Tibial nerve (tissue), 4 donors: Measurements from ENCODE around the gene IQCF2. TPM values are rescaled to one million over a fixed set of nuclear protein-coding genes. Genes with fewer than 3 reads are reported as not detected.

Experiments
- small RNA-seq: library from RNA; depleted of rRNA; stranded (forward); fragments of <200 nt; gene quantifications from one replicate; pipeline ENCODE3, GENCODE V24; 2016
- total RNA-seq, 4 donors: library from RNA; depleted of rRNA; stranded (reverse); fragments of >200 nt; gene quantifications; one replicate each; pipeline ENCODE4 v1.1.0, GENCODE V29; 2016

IQCF2 gene
- total RNA-seq, 4 donors from 2014 or later: not detected

Small RNAs within 50 kb of the gene (small RNA-seq; reads per million reads assigned to genes)
- gene RN7SL504P: not detected

Other genes starting within 250 kb of the IQCF2 start
- gene TEX264, start 190.4 kb upstream of the IQCF2 start, total RNA-seq: 10 to 100 TPM; 68.8 to 80.0 (median 73.2) TPM
- gene GRM2, start 154.5 kb upstream of the IQCF2 start, total RNA-seq: 1 to 10 TPM in 2 of 4 donors, under 1 TPM in 2; 0.59 to 2.6 (median 0.91) TPM
- gene IQCF6, start 82.4 kb upstream of the IQCF2 start, total RNA-seq: not detected
- not detected for gene IQCF5, start 14.0 kb downstream of the IQCF2 start, total RNA-seq
- gene IQCF1, start 41.7 kb downstream of the IQCF2 start, total RNA-seq: not detected
- gene RRP9, start 80.3 kb downstream of the IQCF2 start, total RNA-seq: 10 to 100 TPM; 14.9 to 32.9 (median 21.3) TPM
- 10 to 100 TPM; 19.9 to 55.9 (median 40.6) TPM for gene PARP3, start 80.7 kb downstream of the IQCF2 start, total RNA-seq
- 1 to 10 TPM in 1 of 4 donors, under 1 TPM in 1, not detected in 2; 0.87 to 1.0 TPM for gene GPR62, start 93.8 kb downstream of the IQCF2 start, total RNA-seq
- 1,000 to 10,000 TPM in 2 of 4 donors, 100 to 1,000 TPM in 2; 838 to 1,216 (median 1,000) TPM for gene PCBP4, start 105.8 kb downstream of the IQCF2 start, total RNA-seq
- 10 to 100 TPM; 37.5 to 61.4 (median 50.0) TPM for gene ABHD14B, start 112.4 kb downstream of the IQCF2 start, total RNA-seq
- gene ABHD14A, start 113.4 kb downstream of the IQCF2 start, total RNA-seq: 10 to 100 TPM; 20.1 to 52.7 (median 22.6) TPM
- 10 to 100 TPM; 32.2 to 61.0 (median 45.6) TPM for gene ACY1, start 121.9 kb downstream of the IQCF2 start, total RNA-seq
- 1,000 to 10,000 TPM in 3 of 4 donors, 100 to 1,000 TPM in 1; 809 to 1,472 (median 1,336) TPM for gene RPL29, start 134.3 kb downstream of the IQCF2 start, total RNA-seq
- gene DUSP7, start 195.0 kb downstream of the IQCF2 start, total RNA-seq: 10 to 100 TPM in 3 of 4 donors, 1 to 10 TPM in 1; 8.1 to 15.0 (median 11.5) TPM